ENCODE results near the gene UBAC2. TPM values are rescaled to one million over a fixed set of nuclear protein-coding genes. Genes with fewer than 3 reads are reported as not detected.

UBAC2 gene
- total RNA-seq, 2 donors from 2014 or later, result 72.7 to 80.4 TPM

DNA sequence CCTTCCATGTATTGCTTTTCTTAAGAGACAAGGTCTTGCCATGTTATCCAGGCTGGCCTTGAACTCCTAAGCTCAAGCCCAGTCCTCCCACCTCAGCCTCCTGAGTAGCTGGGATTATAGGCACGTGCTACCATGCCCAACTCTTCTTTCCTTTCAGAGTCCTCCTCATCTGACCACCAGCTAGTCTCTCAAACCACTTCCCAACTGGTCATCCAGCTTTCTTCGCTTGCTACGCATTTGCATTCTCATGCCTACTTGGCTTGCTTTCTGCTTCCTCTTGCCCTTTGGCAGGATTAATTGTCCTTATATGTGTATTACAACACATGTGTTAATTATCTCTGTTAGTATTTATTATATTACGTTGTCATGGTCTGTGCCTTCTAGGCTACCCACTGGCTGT lies 51.3 kb downstream of the UBAC2 start:
- TF ChIP-seq, protein P1, sequence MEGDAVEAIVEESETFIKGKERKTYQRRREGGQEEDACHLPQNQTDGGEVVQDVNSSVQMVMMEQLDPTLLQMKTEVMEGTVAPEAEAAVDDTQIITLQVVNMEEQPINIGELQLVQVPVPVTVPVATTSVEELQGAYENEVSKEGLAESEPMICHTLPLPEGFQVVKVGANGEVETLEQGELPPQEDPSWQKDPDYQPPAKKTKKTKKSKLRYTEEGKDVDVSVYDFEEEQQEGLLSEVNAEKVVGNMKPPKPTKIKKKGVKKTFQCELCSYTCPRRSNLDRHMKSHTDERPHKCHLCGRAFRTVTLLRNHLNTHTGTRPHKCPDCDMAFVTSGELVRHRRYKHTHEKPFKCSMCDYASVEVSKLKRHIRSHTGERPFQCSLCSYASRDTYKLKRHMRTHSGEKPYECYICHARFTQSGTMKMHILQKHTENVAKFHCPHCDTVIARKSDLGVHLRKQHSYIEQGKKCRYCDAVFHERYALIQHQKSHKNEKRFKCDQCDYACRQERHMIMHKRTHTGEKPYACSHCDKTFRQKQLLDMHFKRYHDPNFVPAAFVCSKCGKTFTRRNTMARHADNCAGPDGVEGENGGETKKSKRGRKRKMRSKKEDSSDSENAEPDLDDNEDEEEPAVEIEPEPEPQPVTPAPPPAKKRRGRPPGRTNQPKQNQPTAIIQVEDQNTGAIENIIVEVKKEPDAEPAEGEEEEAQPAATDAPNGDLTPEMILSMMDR (conservative IDR thresholded peaks at IDR 0.05), result no peak
- no peak overlapping the region for H3K27ac ChIP-seq (ENCODE audit: low read depth, low read length)
- no peaks in the 10 kb centered on the region for H3K9me3 ChIP-seq (ENCODE audit: control insufficient read depth, low read length)
- H3K36me3 ChIP-seq (ENCODE audit: control insufficient read depth, insufficient read depth, low read length), result peaks cover 44% of the 10 kb centered on the region
- no peak overlapping the region for H3K9ac ChIP-seq (ENCODE audit: extremely low read depth, low read length, poor library complexity, severe bottlenecking)
- 80 to 84% methylated on average over 1 to 3 of the region's 4 CpGs for WGBS, 2 experiments (ENCODE audit: insufficient coverage in 1 of 2, insufficient read length in 1 of 2)
- Mint-ChIP-seq H3K9me3 (no peaks in the 10 kb centered on the region), H3K36me3 (ENCODE audit: low read depth) (peaks cover 38% of the 10 kb centered on the region), H3K27me3 (ENCODE audit: insufficient read depth) (no peaks in the 10 kb centered on the region), H3K4me3 (no peak overlapping the region), H3K4me1 (no peaks in the 10 kb centered on the region), H3K27ac (no peak overlapping the region)
- H3K4me1 ChIP-seq (ENCODE audit: control insufficient read depth, insufficient read depth, low read length), result no peaks in the 10 kb centered on the region
- H3K4me3 ChIP-seq (ENCODE audit: low read length), result no peak overlapping the region
- no peak for DNase-seq
- H3K27me3 ChIP-seq (ENCODE audit: control insufficient read depth, insufficient read depth, low read length, poor library complexity, severe bottlenecking), result no peaks in the 10 kb centered on the region

DNA sequence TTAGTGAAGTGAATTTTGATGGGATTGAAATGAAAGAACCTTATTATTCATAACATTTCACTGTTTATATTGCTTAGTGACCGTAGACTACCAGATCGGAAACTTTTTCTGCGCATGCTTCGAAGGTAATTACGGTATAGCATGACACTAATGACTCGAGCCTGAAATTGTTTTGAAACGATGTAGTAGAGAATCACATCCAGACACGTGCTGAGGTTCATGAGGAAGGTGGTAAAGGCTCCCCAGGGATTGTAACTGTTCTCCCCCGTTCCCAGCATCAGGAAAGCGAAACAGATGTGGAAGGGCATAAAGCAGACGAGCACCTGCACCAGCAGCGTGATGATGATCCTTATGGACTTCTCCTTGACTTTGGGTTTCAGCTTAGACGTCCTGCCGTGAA lies 54.2 kb downstream of the UBAC2 start:
- H3K27me3 Mint-ChIP-seq (ENCODE audit: insufficient read depth), result no peaks in the 10 kb centered on the region

DNA sequence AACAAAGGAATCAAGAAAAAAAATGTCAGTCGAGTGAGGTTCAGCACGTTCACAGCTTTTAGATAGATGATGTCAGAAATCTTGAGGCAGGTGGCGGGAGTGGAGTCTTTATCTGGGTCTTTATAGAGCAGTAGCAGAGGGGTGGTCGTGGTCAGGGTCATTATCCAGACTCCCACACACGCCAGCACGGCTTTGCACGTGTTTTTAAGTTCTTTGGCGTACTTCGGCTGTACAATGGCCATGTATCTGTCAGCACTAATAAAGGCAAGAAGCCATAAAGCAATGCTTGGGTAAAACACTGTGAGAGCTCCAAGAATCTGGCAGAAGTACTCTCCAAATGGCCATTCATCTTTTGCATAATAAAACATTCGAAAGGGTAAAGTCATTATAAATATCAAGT lies 54.6 kb downstream of the UBAC2 start:
- no peak overlapping the region for H3K4me3 Mint-ChIP-seq
- H3K27me3 Mint-ChIP-seq (ENCODE audit: insufficient read depth), result no peaks in the 10 kb centered on the region
- DNase-seq, result no peak
- no peak overlapping the region for H3K27ac Mint-ChIP-seq
- H3K36me3 ChIP-seq (ENCODE audit: control insufficient read depth, insufficient read depth, low read length), result peaks cover 33% of the 10 kb centered on the region
- no peaks in the 10 kb centered on the region for H3K4me1 ChIP-seq (ENCODE audit: control insufficient read depth, insufficient read depth, low read length)
- H3K4me3 ChIP-seq (ENCODE audit: low read length), result no peak overlapping the region
- H3K9me3 Mint-ChIP-seq, result no peaks in the 10 kb centered on the region
- no peaks in the 10 kb centered on the region for H3K27me3 ChIP-seq (ENCODE audit: control insufficient read depth, insufficient read depth, low read length, poor library complexity, severe bottlenecking)
- no peak overlapping the region for H3K9ac ChIP-seq (ENCODE audit: extremely low read depth, low read length, poor library complexity, severe bottlenecking)
- no peaks in the 10 kb centered on the region for H3K4me1 Mint-ChIP-seq
- H3K9me3 ChIP-seq (ENCODE audit: control insufficient read depth, low read length), result no peaks in the 10 kb centered on the region
- peaks cover 18% of the 10 kb centered on the region for H3K36me3 Mint-ChIP-seq (ENCODE audit: low read depth)
- TF ChIP-seq, protein P1 (conservative IDR thresholded peaks at IDR 0.05), result no peak
- WGBS, 2 experiments (ENCODE audit: insufficient coverage in 1 of 2, insufficient read length in 1 of 2), result 97 to 99% methylated on average over 9 to 10 of the region's 10 CpGs
- no peak overlapping the region for H3K27ac ChIP-seq (ENCODE audit: low read depth, low read length)

More for the DNA sequence above, 54.2 kb downstream of the UBAC2 start:
- no peak overlapping the region for H3K27ac Mint-ChIP-seq
- no peak overlapping the region for H3K4me3 ChIP-seq (ENCODE audit: low read length)
- H3K9ac ChIP-seq (ENCODE audit: extremely low read depth, low read length, poor library complexity, severe bottlenecking), result no peak overlapping the region
- no peaks in the 10 kb centered on the region for H3K4me1 Mint-ChIP-seq
- no peaks in the 10 kb centered on the region for H3K27me3 ChIP-seq (ENCODE audit: control insufficient read depth, insufficient read depth, low read length, poor library complexity, severe bottlenecking)
- peaks cover 21% of the 10 kb centered on the region for H3K36me3 Mint-ChIP-seq (ENCODE audit: low read depth)
- H3K4me1 ChIP-seq (ENCODE audit: control insufficient read depth, insufficient read depth, low read length), result no peaks in the 10 kb centered on the region
- H3K9me3 ChIP-seq (ENCODE audit: control insufficient read depth, low read length), result no peaks in the 10 kb centered on the region
- whole genome bisulfite sequencing, 2 experiments (ENCODE audit: insufficient coverage in 1 of 2, insufficient read length in 1 of 2), result 96 to 97% methylated on average over 14 of the region's 14 CpGs
- no peak overlapping the region for H3K4me3 Mint-ChIP-seq
- TF ChIP-seq, protein P1 (conservative IDR thresholded peaks at IDR 0.05), result no peak
- peaks cover 33% of the 10 kb centered on the region for H3K36me3 ChIP-seq (ENCODE audit: control insufficient read depth, insufficient read depth, low read length)
- no peak overlapping the region for H3K27ac ChIP-seq (ENCODE audit: low read depth, low read length)
- no peak for DNase-seq
- no peaks in the 10 kb centered on the region for H3K9me3 Mint-ChIP-seq
